AG04450 (cell line): ENCODE results near the gene TESK2. TPM values are rescaled to one million over a fixed set of nuclear protein-coding genes. Genes with fewer than 3 reads are reported as not detected.

ENCODE experiments used
- CTCF ChIA-PET: fragments of 300-600, 350-600 bp; formaldehyde crosslinking; extraction: SDS; loops from one replicate; lab custom pipeline; 2022; ENCODE audit warnings: antibody characterized with exemption, inconsistent platforms; lab: Charles Lee
- POLR2A ChIA-PET: fragments of 350-600 bp; formaldehyde crosslinking; extraction: SDS; loops from one replicate; lab custom pipeline; 2021; ENCODE audit warnings: antibody characterized with exemption, inconsistent platforms; lab: Yijun Ruan, JAX
- DNase-seq: peaks from one replicate; pipeline ENCODE4 v3.0.0-alpha.2; 2011; ENCODE audit warnings: low read depth, low spot score
- H3K27ac ChIP-seq: one replicate; pipeline ENCODE4 v1.5.1; 2012; ENCODE audit warnings: low read depth, low read length, control low read depth
- H3K27me3 ChIP-seq: one replicate; pipeline ENCODE4 v1.6.0; 2012; ENCODE audit warnings: low read length; ENCODE audit not compliant: control insufficient read depth, insufficient read depth
- H3K4me3 ChIP-seq: 2 replicates; pipeline ENCODE4 v1.5.1; 2011; ENCODE audit warnings: mild to moderate bottlenecking, low read depth, low read length, control low read depth
- H3K9me3 ChIP-seq: 2 replicates; pipeline ENCODE4 v1.5.1; 2012; ENCODE audit warnings: low read length; ENCODE audit not compliant: control insufficient read depth, insufficient read depth
- polyA plus RNA-seq: library from polyadenylated mRNA; depleted of rRNA; stranded (reverse); fragments of >200 nt; gene quantifications from 2 replicates; pipeline ENCODE4 v1.2.3, GENCODE V29; 2011
- TF ChIP-seq, protein P1 (sequence below): IDR thresholded peaks from 2 replicates; pipeline ENCODE4 v1.5.1; 2011; ENCODE audit warnings: low read depth, low read length, control low read depth, inconsistent platforms

The TESK2 gene
- polyA plus RNA-seq, 1 experiment: 2.6 TPM

DNA sequence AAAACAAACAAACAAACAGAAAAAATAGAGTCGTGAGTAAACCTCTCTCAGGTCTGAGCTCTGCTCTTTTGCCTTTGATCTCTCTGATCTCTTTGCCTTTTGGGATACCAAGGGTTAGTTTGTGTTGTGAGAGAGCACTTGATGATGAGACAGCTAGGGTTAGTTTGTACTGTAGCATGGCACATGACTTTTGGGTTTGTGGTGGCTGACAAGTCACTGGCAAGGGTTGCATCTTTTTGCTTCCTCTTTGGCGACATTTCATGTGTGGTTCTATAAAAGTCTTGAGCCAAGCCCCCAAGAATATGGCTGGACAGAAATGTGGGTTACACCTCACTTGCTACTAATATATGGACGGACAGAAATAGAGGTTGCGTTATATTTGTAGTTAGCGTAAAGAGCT is 60.5 kb downstream of the TESK2 start:
- H3K9me3 ChIP-seq: no peaks in the 10 kb centered on the region
- POLR2A ChIA-PET: no interaction called here
- DNase-seq: no peak
- no peak overlapping the region for H3K4me3 ChIP-seq
- TF ChIP-seq, protein P1, sequence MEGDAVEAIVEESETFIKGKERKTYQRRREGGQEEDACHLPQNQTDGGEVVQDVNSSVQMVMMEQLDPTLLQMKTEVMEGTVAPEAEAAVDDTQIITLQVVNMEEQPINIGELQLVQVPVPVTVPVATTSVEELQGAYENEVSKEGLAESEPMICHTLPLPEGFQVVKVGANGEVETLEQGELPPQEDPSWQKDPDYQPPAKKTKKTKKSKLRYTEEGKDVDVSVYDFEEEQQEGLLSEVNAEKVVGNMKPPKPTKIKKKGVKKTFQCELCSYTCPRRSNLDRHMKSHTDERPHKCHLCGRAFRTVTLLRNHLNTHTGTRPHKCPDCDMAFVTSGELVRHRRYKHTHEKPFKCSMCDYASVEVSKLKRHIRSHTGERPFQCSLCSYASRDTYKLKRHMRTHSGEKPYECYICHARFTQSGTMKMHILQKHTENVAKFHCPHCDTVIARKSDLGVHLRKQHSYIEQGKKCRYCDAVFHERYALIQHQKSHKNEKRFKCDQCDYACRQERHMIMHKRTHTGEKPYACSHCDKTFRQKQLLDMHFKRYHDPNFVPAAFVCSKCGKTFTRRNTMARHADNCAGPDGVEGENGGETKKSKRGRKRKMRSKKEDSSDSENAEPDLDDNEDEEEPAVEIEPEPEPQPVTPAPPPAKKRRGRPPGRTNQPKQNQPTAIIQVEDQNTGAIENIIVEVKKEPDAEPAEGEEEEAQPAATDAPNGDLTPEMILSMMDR: no peak
- peaks cover 3% of the 10 kb centered on the region for H3K27me3 ChIP-seq
- no peak overlapping the region for H3K27ac ChIP-seq
- CTCF ChIA-PET: no interaction called here

DNA sequence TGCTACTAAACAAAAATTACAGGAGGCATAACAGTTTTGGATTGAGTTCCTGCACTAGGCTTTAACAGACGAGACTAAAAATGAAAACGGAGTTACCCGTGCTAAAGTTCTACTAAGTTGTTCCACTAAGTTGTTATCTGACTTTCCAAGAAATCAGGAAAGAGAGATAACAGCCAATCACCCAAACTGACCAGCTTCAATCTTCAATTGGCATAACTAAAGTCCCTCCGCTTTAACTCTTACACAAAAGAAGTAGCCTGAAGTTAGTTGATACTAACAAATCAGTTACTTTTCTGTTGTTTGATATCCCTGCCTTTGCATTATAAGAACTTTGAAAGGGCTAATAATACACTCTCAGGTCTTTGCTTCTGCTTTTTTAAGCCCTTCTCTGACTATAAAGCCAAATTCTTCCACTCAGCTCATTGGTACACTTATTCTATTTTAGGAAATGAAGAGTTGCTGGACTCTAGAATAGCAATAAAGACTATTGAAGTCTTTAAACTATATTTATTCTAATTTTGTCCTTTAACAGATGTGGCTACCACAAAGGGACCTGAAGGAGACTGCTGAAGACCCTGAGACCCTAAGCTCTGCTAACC is 61.3 kb downstream of the TESK2 start:
- Histone ChIP-seq H3K27ac (no peak overlapping the region), H3K4me3 (no peak overlapping the region), H3K9me3 (no peaks in the 10 kb centered on the region), H3K27me3 (peaks cover 3% of the 10 kb centered on the region)
- ChIA-PET POLR2A (no interaction called here), CTCF (no interaction called here)
- no peak for DNase-seq
- TF ChIP-seq, protein P1: no peak

DNA sequence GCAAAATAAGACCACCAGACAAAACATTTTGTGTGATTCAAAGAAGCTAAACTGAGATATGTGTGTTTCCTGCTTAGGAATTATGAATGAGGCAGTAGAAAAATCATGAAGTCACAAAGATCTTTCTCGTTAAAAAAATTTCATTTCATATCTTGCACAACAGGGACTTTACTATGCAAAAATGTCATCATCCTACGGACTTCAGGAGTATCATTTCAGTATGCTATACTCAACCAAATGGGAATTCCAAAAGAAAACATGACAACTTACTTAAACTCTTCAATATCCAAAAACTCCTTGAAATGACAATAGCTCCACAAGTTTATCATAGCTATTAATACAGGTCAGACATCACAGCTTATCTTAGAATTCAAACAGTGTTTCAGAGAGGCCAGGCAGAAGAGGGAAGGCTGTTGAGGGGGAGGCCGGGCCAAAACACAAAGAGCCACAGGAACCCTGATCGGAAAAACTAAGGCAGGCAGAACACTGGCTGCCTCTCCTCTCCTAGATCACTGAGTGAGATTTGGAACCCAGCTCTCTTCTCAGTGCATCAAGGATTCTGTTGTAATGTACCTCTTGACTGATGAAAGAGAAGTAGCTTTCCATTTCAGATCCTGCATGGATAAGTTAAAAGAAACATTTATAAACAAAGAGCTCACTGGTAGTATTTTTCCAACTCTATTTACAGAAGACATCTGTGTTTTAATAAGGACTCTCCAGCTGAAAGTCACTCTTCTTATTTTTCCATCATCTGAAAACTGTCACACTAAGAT is 66.9 kb downstream of the TESK2 start:
- Histone ChIP-seq H3K27me3 (peaks cover 3% of the 10 kb centered on the region), H3K9me3 (no peaks in the 10 kb centered on the region), H3K4me3 (no peak overlapping the region), H3K27ac (peak overlapping the region; percentile 47)
- DNase-seq: no peak
- POLR2A ChIA-PET: interaction anchor here (0.6 to 1.3 kb wide), 3 partner anchors 63 to 98 kb away, joined by 3 to 5 read pairs (median 3); partner anchors contain the start of genes PRDX1 and TESK2
- CTCF ChIA-PET: interaction anchor here (0.6 to 2.3 kb wide), 4 partner anchors 64 to 221 kb away, joined by 3 to 5 read pairs (median 4); no protein-coding TSS in a partner anchor
- TF ChIP-seq, protein P1: no peak

DNA sequence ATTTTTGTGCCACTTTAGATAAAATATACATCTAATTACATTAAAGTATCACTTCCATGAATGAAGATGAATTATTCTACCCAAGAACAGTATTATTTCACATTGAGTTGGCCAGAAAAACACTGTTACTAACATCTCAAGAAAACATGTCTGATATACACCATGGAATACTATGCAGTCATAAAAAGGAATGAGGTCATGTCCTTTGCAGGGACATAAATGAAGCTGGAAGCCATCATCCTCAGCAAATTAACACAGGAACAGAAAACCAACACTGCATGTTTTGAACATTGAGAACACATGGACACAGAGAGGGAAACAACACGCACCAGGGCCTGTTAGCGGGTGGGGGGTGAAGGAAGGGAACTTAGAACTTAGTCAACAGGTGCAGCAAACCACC is 69.0 kb downstream of the TESK2 start:
- POLR2A ChIA-PET: no interaction called here
- TF ChIP-seq, protein P1: no peak
- peaks cover 3% of the 10 kb centered on the region for H3K27me3 ChIP-seq
- H3K4me3 ChIP-seq: no peak overlapping the region
- CTCF ChIA-PET: interaction anchor here (0.6 kb wide), 1 partner anchor 71 kb away, joined by 3 read pairs; no protein-coding TSS in a partner anchor
- H3K9me3 ChIP-seq: no peaks in the 10 kb centered on the region
- H3K27ac ChIP-seq: no peak overlapping the region
- no peak for DNase-seq

DNA sequence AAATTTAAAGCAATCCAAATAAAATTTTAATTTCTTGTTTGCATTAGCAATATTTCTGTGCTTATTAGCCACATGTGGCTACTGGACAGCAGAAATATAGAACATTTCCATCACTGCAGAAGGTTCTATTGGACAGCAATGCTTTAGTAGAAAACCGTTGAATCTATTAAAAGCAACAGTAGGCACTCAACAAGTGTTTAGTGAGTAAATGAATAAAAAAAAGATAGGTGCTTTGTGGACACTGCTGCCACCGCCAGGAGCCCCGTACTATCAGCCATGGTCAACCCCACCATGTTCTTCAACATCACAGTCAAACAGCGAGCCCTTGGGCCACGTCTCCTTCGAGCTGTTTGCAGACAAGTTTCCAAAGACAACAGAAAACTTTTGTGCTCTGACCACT is 76.2 kb downstream of the TESK2 start:
- H3K9me3 ChIP-seq: no peaks in the 10 kb centered on the region
- H3K4me3 ChIP-seq: no peak overlapping the region
- no peaks in the 10 kb centered on the region for H3K27me3 ChIP-seq
- POLR2A ChIA-PET: no interaction called here
- TF ChIP-seq, protein P1: no peak
- DNase-seq: no peak
- H3K27ac ChIP-seq: no peak overlapping the region
- CTCF ChIA-PET: no interaction called here
